H1 (cell line): ENCODE measurements around the gene ISM1. TPM values are rescaled to one million over a fixed set of nuclear protein-coding genes. Genes with fewer than 3 reads are reported as not detected.

ENCODE experiments used
- CTCF ChIA-PET: fragments of 300-600 bp; sonication (Branson Sonifier 250); formaldehyde crosslinking; loops from one replicate; lab custom pipeline; 2021; ENCODE audit not compliant: partially characterized antibody; lab: Charles Lee
- POLR2A ChIA-PET: fragments of 300-600 bp; sonication (Branson Sonifier 250); formaldehyde crosslinking; loops from one replicate; lab custom pipeline; 2021; ENCODE audit warnings: inconsistent platforms; ENCODE audit not compliant: partially characterized antibody; lab: Charles Lee
- DNase-seq, 2 experiments: peaks; one replicate each; pipeline versions ENCODE4 v3.0.0 to v3.0.0-alpha.2; 2010 to 2022; ENCODE audit warnings: low spot score in 2 of 2, low read depth in 1 of 2, mixed read lengths in 1 of 2
- FAIRE-seq: peaks from 2 replicates; lab custom pipeline; 2011; peaks lifted over from hg19 to GRCh38; lab: Jason Lieb, UNC
- H2AFZ ChIP-seq: 2 replicates; pipeline ENCODE4 v1.8.1; 2012; ENCODE audit warnings: low read length, inconsistent platforms
- H2AK5ac ChIP-seq: 2 replicates; pipeline ENCODE4 v1.6.1; 2013; ENCODE audit warnings: low read depth, low read length
- H2BK120ac ChIP-seq: replicated peaks from 2 replicates; pipeline ENCODE3; 2013; ENCODE audit warnings: low read depth, low read length, inconsistent platforms
- H2BK12ac ChIP-seq: 2 replicates; pipeline ENCODE4 v1.6.1; 2013; ENCODE audit warnings: low read depth, low read length
- H2BK15ac ChIP-seq: 2 replicates; pipeline ENCODE4 v1.6.1; 2013; ENCODE audit warnings: low read length
- H2BK20ac ChIP-seq: 2 replicates; pipeline ENCODE4 v1.6.1; 2013; ENCODE audit warnings: low read length
- H2BK5ac ChIP-seq: 2 replicates; pipeline ENCODE4 v1.6.1; 2013; ENCODE audit warnings: low read depth, low read length
- H3K14ac ChIP-seq: 2 replicates; pipeline ENCODE4 v1.6.1; 2013; ENCODE audit warnings: inconsistent platforms; ENCODE audit not compliant: insufficient read length
- H3K18ac ChIP-seq: 2 replicates; pipeline ENCODE4 v1.6.1; 2013; ENCODE audit warnings: low read length; ENCODE audit errors: extremely low read depth
- H3K23ac ChIP-seq: 2 replicates; pipeline ENCODE4 v1.6.1; 2013; ENCODE audit warnings: inconsistent platforms; ENCODE audit not compliant: insufficient read length
- H3K23me2 ChIP-seq: 2 replicates; pipeline ENCODE4 v1.6.1; 2013; ENCODE audit warnings: low read depth, low read length
- H3K27ac ChIP-seq: 2 replicates; pipeline ENCODE4 v1.6.1; 2011; ENCODE audit warnings: low read depth, low read length, inconsistent platforms
- H3K27me3 ChIP-seq, 4 experiments: replicated peaks in 1 of 4; 1 replicate in 1 of 4; 2 replicates in 3 of 4; pipeline versions ENCODE4 v1.6.1 to v1.8.1; 2011 to 2013; ENCODE audit warnings: low read length in 3 of 4, mild to moderate bottlenecking in 3 of 4, inconsistent platforms in 2 of 4, mixed read lengths in 2 of 4, moderate library complexity in 1 of 4; ENCODE audit not compliant: control insufficient read depth in 3 of 4, insufficient read depth in 3 of 4; ENCODE audit errors: extremely low read depth in 1 of 4
- H3K36me3 ChIP-seq, 4 experiments: 2 replicates each; pipeline versions ENCODE4 v1.6.1 to v1.8.1; 2011 to 2013; ENCODE audit warnings: mild to moderate bottlenecking in 4 of 4, low read length in 3 of 4, moderate library complexity in 2 of 4, control low read depth in 1 of 4, inconsistent platforms in 1 of 4; ENCODE audit not compliant: insufficient read depth in 4 of 4, control insufficient read depth in 2 of 4
- H3K4ac ChIP-seq: replicated peaks from 2 replicates; pipeline ENCODE3; 2013; ENCODE audit warnings: low read length, low read depth, mixed read lengths, inconsistent platforms; ENCODE audit not compliant: insufficient read length
- H3K4me1 ChIP-seq, 4 experiments: replicated peaks in 1 of 4; 1 replicate in 1 of 4; 2 replicates in 3 of 4; pipeline versions ENCODE4 v1.6.1 to v1.8.1; 2011 to 2013; ENCODE audit warnings: low read length in 3 of 4, inconsistent platforms in 2 of 4, mixed read lengths in 1 of 4; ENCODE audit not compliant: insufficient read depth in 4 of 4, control insufficient read depth in 3 of 4
- H3K4me2 ChIP-seq, 2 experiments: 2 replicates each; pipeline versions ENCODE4 v1.6.1 to v1.8.1; 2011 to 2013; ENCODE audit warnings: low read depth in 2 of 2, low read length in 2 of 2, control low read depth in 1 of 2, inconsistent platforms in 1 of 2, mild to moderate bottlenecking in 1 of 2; ENCODE audit not compliant: insufficient read depth in 1 of 2
- H3K4me3 ChIP-seq, 4 experiments: fragments of 200-600, 300-600 bp in 1 of 4; sonication (generic), shearing (Covaris generic), sonication (Bioruptor Twin) in 1 of 4; 2 replicates each; pipeline versions ENCODE4 v1.5.1 to v1.8.1; 2011 to 2016; ENCODE audit warnings: low read length in 4 of 4, low read depth in 3 of 4, control low read depth in 2 of 4, inconsistent platforms in 2 of 4, mild to moderate bottlenecking in 2 of 4, mixed read lengths in 1 of 4, moderate library complexity in 1 of 4; ENCODE audit not compliant: insufficient read depth in 2 of 4; ENCODE audit errors: extremely low read depth in 1 of 4
- H3K56ac ChIP-seq: replicated peaks from 2 replicates; pipeline ENCODE3; 2013; ENCODE audit warnings: low read depth, mild to moderate bottlenecking, mixed read lengths, low read length, inconsistent platforms; ENCODE audit not compliant: insufficient read length
- H3K79me1 ChIP-seq: 2 replicates; pipeline ENCODE4 v1.6.1; 2013; ENCODE audit warnings: low read depth, low read length, control low read depth
- H3K79me2 ChIP-seq, 2 experiments: 2 replicates each; pipeline versions ENCODE4 v1.6.1 to v1.8.1; 2012 to 2013; ENCODE audit warnings: low read length in 2 of 2, mild to moderate bottlenecking in 2 of 2, inconsistent platforms in 1 of 2; ENCODE audit not compliant: insufficient read depth in 2 of 2, control insufficient read depth in 1 of 2
- H3K9ac ChIP-seq, 4 experiments: replicated peaks in 1 of 4; 1 replicate in 1 of 4; 2 replicates in 3 of 4; pipeline versions ENCODE4 v1.6.1 to v1.8.1; 2011 to 2013; ENCODE audit warnings: low read depth in 3 of 4, low read length in 3 of 4, control low read depth in 2 of 4, mild to moderate bottlenecking in 2 of 4, moderate library complexity in 2 of 4, inconsistent platforms in 1 of 4; ENCODE audit errors: extremely low read depth in 1 of 4
- H3K9me3 ChIP-seq, 2 experiments: 2 replicates each; pipeline versions ENCODE4 v1.6.1 to v1.8.1; 2012 to 2013; ENCODE audit warnings: mild to moderate bottlenecking in 2 of 2, moderate library complexity in 2 of 2, control low read depth in 1 of 2, inconsistent platforms in 1 of 2, low read depth in 1 of 2, low read length in 1 of 2, mixed read lengths in 1 of 2; ENCODE audit not compliant: insufficient read depth in 2 of 2
- H4K20me1 ChIP-seq, 2 experiments: replicated peaks in 1 of 2; 2 replicates each; pipeline versions ENCODE3 to v1.8.1; 2011 to 2013; ENCODE audit warnings: inconsistent platforms in 2 of 2, low read length in 2 of 2, mild to moderate bottlenecking in 1 of 2; ENCODE audit not compliant: insufficient read depth in 2 of 2, control insufficient read depth in 1 of 2
- H4K5ac ChIP-seq: 2 replicates; pipeline ENCODE4 v1.6.1; 2013; ENCODE audit warnings: low read length, low read depth, mixed read lengths, inconsistent platforms; ENCODE audit not compliant: insufficient read length
- H4K8ac ChIP-seq: 2 replicates; pipeline ENCODE4 v1.8.0; 2013; ENCODE audit warnings: mild to moderate bottlenecking, moderate library complexity, low read length, inconsistent platforms; ENCODE audit not compliant: insufficient read depth; ENCODE audit errors: extremely low read depth
- H4K91ac ChIP-seq: replicated peaks from 2 replicates; pipeline ENCODE3; 2013; ENCODE audit warnings: low read length, mixed read lengths, inconsistent platforms; ENCODE audit not compliant: insufficient read length
- BACH1 ChIP-seq: IDR thresholded peaks from 2 replicates; pipeline ENCODE4 v1.6.1; 2012; ENCODE audit warnings: low read length, improper control_type of control experiment
- CBX5 ChIP-seq: fragments of 300-800, 300-1000 bp; sonication (generic); IDR thresholded peaks from 2 replicates; pipeline ENCODE4 v1.7.1; 2016; ENCODE audit warnings: antibody characterized with exemption, low read length, low read depth
- EZH2 ChIP-seq: fragments of 200-600 bp; sonication (generic); IDR thresholded peaks from 2 replicates; pipeline ENCODE4 v1.7.1; 2012; ENCODE audit warnings: low read depth, mild to moderate bottlenecking, moderate library complexity, low read length, inconsistent platforms; ENCODE audit not compliant: severe bottlenecking
- RAD21 ChIP-seq, 2 experiments: IDR thresholded peaks in 1 of 2; conservative IDR thresholded peaks in 1 of 2; 2 replicates each; pipeline ENCODE4 v1.6.1; 2011; ENCODE audit warnings: low read depth in 2 of 2, low read length in 2 of 2, improper control_type of control experiment in 1 of 2, inconsistent platforms in 1 of 2, mild to moderate bottlenecking in 1 of 2, moderate library complexity in 1 of 2
- SP2 ChIP-seq: IDR thresholded peaks from 2 replicates; pipeline ENCODE4 v1.6.1; 2012; ENCODE audit warnings: mild to moderate bottlenecking, low read length, inconsistent platforms
- WGBS, 2 experiments: shearing (Covaris generic) in 1 of 2; methylation state at CpG; one replicate each; pipeline versions ENCODE4 v1.1.6 to v1.1.7; 2013 to 2015; ENCODE audit warnings: low lambda C conversion rate in 2 of 2, mixed read lengths in 2 of 2, inconsistent platforms in 1 of 2, low coverage in 1 of 2, missing lambda C conversion rate in 1 of 2; ENCODE audit not compliant: insufficient replicate concordance in 2 of 2, insufficient coverage in 1 of 2, insufficient read length in 1 of 2; ENCODE audit errors: extremely low coverage in 1 of 2, missing lambda C conversion rate in 1 of 2; 5-methylcytosine and 5-hydroxymethylcytosine counted together
- polyA plus RNA-seq, 7 experiments: library from polyadenylated mRNA; depleted of rRNA in 3 of 7; stranded (reverse) in 5 of 7; unstranded in 2 of 7; fragments of >200 nt in 5 of 7; fragments of 200-250 nt in 2 of 7; gene quantifications; 1 replicate in 5 of 7; 2 replicates in 1 of 7; 4 replicates in 1 of 7; pipeline versions ENCODE4 v1.2.1 to v1.2.3, GENCODE V29; 2011 to 2013; ENCODE audit warnings: missing spikeins in 2 of 7, mixed read lengths in 2 of 7
- total RNA-seq: library from RNA; stranded (reverse); fragmentation: NEBNext Ultra II Directional; extraction: Animal tissue kit (Norgen Biotek cat#: 25700); gene quantifications from 2 replicates; pipeline ENCODE4 v1.2.1, GENCODE V29; 2021
- TF ChIP-seq, protein P1 (sequence below): IDR thresholded peaks from 2 replicates; pipeline ENCODE4 v1.6.1; 2011; ENCODE audit warnings: low read depth, mild to moderate bottlenecking, low read length; ENCODE audit not compliant: insufficient read depth

ISM1 gene
- total and polyA plus RNA-seq, 2 of the 8 experiments (the other 6 are each of a cell fraction or from before 2014, with no cell fraction given), result 0.62 to 0.97 TPM

DNA sequence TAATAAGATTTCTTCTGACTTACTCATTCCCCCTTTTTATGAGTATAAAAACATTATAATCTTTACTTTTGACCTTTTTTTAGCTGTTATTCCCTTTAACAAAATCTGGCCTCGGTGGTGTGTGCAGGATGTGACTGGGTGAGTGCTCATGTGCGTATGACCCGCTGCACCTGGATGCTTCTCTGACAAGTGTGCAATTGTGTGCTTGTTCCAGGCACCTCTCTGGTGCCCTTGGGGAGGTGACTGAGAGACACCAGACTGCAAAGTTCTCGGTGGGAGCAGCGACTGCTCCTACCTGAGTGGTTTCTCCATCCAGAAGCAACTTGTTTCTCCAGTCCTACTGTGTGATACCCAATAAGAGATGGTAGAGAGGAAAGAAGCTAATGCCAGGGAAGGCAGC, 65.0 kb downstream of the ISM1 start:
- H3K14ac ChIP-seq, result no peak overlapping the region
- H3K79me1 ChIP-seq, result no peaks in the 10 kb centered on the region
- H2AFZ ChIP-seq, result no peak overlapping the region
- no peak overlapping the region for H3K56ac ChIP-seq
- no peaks in the 10 kb centered on the region; the same call in 1 of the 2 replicates for H3K23me2 ChIP-seq
- H2BK5ac ChIP-seq, result no peak overlapping the region
- peaks cover 0 to 2% (median 0%) of the 10 kb centered on the region in 4 experiments; a peak in 1 of 7 replicates for H3K4me1 ChIP-seq
- H3K27me3 ChIP-seq, result no peaks in the 10 kb centered on the region
- no peaks in the 10 kb centered on the region for H4K20me1 ChIP-seq
- H3K18ac ChIP-seq, result no peak overlapping the region
- no peak for TF ChIP-seq RAD21 (IDR thresholded peaks at IDR 0.05 in 1 of 2, conservative IDR thresholded peaks at IDR 0.05 in 1 of 2; ENCODE audit: low read depth in 2 of 2, low read length in 2 of 2)
- TF ChIP-seq CBX5, result no peak
- TF ChIP-seq EZH2, result no peak
- TF ChIP-seq, protein P1, sequence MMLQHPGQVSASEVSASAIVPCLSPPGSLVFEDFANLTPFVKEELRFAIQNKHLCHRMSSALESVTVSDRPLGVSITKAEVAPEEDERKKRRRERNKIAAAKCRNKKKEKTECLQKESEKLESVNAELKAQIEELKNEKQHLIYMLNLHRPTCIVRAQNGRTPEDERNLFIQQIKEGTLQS, result no peak
- no peak for TF ChIP-seq BACH1
- no peak for TF ChIP-seq SP2
- no peak overlapping the region for H4K91ac ChIP-seq
- H3K23ac ChIP-seq, result no peak overlapping the region
- no peak overlapping the region for H2AK5ac ChIP-seq
- no peak overlapping the region for H3K4me2 ChIP-seq
- no peak overlapping the region for H3K27ac ChIP-seq
- no peak overlapping the region for H2BK20ac ChIP-seq
- POLR2A ChIA-PET, result no interaction called here
- no peak for FAIRE-seq
- H2BK15ac ChIP-seq, result no peak overlapping the region
- no peak overlapping the region for H3K9ac ChIP-seq
- DNase-seq, result no peak
- no peak overlapping the region for H2BK12ac ChIP-seq
- no peak overlapping the region for H2BK120ac ChIP-seq
- H4K5ac ChIP-seq, result no peak overlapping the region
- no peak overlapping the region for H3K4ac ChIP-seq
- H3K36me3 ChIP-seq, result no peaks in the 10 kb centered on the region
- no peaks in the 10 kb centered on the region; a peak in 1 of 4 replicates for H3K79me2 ChIP-seq
- H3K9me3 ChIP-seq, result no peaks in the 10 kb centered on the region
- H3K4me3 ChIP-seq, result no peak overlapping the region
- CTCF ChIA-PET, result interaction anchor here (0.6 to 2.9 kb wide), 5 partner anchors 12 to 172 kb away, joined by 3 to 12 read pairs (median 4); no protein-coding TSS in a partner anchor
- 91% methylated on average over 5 of the region's 5 CpGs; no CpG with 5 or more reads in 1 of the 2 experiments for WGBS, 2 experiments
- H4K8ac ChIP-seq, result no peak overlapping the region
